ENCODE measurements around the gene COL4A2. TPM values are rescaled to one million over a fixed set of nuclear protein-coding genes. Genes with fewer than 3 reads are reported as not detected.

The COL4A2 gene
- total and polyA plus RNA-seq, 2 donors (not counting 1 experiment from before 2014, with no cell fraction given): 0.17 TPM; not detected in 1

DNA sequence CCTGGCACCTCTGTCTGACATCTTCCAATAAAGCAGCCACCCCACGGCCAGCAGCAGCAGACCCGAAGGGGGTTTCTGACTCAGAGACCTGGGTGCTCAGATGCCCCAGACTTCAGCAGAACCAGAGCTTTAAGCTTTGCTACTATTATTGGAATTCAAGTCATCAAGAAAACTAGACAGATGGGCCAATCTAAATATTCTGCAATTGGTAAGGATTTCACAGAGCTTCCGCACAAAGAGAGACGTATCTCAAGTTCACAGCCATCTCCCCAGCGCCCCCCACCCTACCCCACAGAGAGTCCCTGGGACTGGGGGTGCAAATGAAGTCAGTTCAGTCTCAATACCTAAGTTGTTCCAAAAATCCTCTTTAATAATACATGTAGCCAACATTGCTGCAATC lies 215.6 kb downstream of the COL4A2 start:
- Histone ChIP-seq H3K27ac (ENCODE audit: low read length in 2 of 2) (no peak overlapping the region), H3K36me3 (replicated peaks in 1 of 2; ENCODE audit: control extremely low read depth in 1 of 2, control insufficient read depth in 1 of 2, extremely low read depth in 1 of 2, insufficient read depth in 2 of 2, low read length in 1 of 2) (no peaks in the 10 kb centered on the region), H4K20me1 (ENCODE audit: control insufficient read depth, insufficient read depth, low read length, poor library complexity, severe bottlenecking) (no peaks in the 10 kb centered on the region), H3K9me3 (ENCODE audit: control extremely low read depth in 1 of 3, control insufficient read depth in 2 of 3, insufficient read depth in 1 of 3, low read length in 2 of 3) (peaks cover 0 to 4% (median 0%) of the 10 kb centered on the region in 3 donors), H3K4me3 (ENCODE audit: control extremely low read depth in 1 of 5, extremely low read depth in 1 of 5, insufficient read depth in 1 of 5, low read depth in 2 of 5, low read length in 4 of 5) (no peak overlapping the region), H3K27me3 (replicated peaks in 1 of 4; ENCODE audit: control extremely low read depth in 1 of 4, control insufficient read depth in 3 of 4, insufficient read depth in 4 of 4, low read length in 3 of 4) (peaks cover 0 to 5% (median 0%) of the 10 kb centered on the region in 4 experiments), H2AFZ (ENCODE audit: insufficient read depth, low read depth, low read length, poor library complexity, severe bottlenecking) (no peak overlapping the region), H3K4me2 (replicated peaks; ENCODE audit: low read depth, low read length, poor library complexity, severe bottlenecking) (no peak overlapping the region), H3K4me1 (ENCODE audit: control insufficient read depth in 2 of 2, insufficient read depth in 2 of 2, low read length in 2 of 2) (peaks cover 20 to 21% of the 10 kb centered on the region in 2 donors), H3K9ac (ENCODE audit: low read length) (no peak overlapping the region), H3K79me2 (ENCODE audit: control insufficient read depth, insufficient read depth, low read length) (no peaks in the 10 kb centered on the region)
- ATAC-seq (ENCODE audit: low read depth): no peak
- CTCF ChIA-PET: no interaction called here
- H3K9me3 Mint-ChIP-seq (ENCODE audit: insufficient read depth): no peaks in the 10 kb centered on the region
- WGBS (ENCODE audit: insufficient coverage): 81% methylated on average over 3 of the region's 5 CpGs
- no peak overlapping the region for H3K27ac Mint-ChIP-seq
- TF ChIP-seq, protein P1, sequence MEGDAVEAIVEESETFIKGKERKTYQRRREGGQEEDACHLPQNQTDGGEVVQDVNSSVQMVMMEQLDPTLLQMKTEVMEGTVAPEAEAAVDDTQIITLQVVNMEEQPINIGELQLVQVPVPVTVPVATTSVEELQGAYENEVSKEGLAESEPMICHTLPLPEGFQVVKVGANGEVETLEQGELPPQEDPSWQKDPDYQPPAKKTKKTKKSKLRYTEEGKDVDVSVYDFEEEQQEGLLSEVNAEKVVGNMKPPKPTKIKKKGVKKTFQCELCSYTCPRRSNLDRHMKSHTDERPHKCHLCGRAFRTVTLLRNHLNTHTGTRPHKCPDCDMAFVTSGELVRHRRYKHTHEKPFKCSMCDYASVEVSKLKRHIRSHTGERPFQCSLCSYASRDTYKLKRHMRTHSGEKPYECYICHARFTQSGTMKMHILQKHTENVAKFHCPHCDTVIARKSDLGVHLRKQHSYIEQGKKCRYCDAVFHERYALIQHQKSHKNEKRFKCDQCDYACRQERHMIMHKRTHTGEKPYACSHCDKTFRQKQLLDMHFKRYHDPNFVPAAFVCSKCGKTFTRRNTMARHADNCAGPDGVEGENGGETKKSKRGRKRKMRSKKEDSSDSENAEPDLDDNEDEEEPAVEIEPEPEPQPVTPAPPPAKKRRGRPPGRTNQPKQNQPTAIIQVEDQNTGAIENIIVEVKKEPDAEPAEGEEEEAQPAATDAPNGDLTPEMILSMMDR (IDR thresholded peaks at IDR 0.05): no peak
- TF ChIP-seq EZH2 (IDR thresholded peaks at IDR 0.05; ENCODE audit: borderline replicate concordance, insufficient read depth, low read depth, low read length, poor library complexity, severe bottlenecking): no peak
- H3K27me3 Mint-ChIP-seq: no peaks in the 10 kb centered on the region
- POLR2A ChIA-PET: interaction anchor here (0.6 kb wide), 1 partner anchor 11 kb away, joined by 3 read pairs; no protein-coding TSS in a partner anchor
- intact Hi-C loops (cut with micrococcal nuclease): no loop called here
- H3K4me3 Mint-ChIP-seq: no peak overlapping the region
- peaks cover 27% of the 10 kb centered on the region for H3K4me1 Mint-ChIP-seq
- no peak for DNase-seq

GRCh38 chr13:110523180-110523579 lies 216.1 kb downstream of the COL4A2 start:
- POLR2A ChIA-PET: no interaction called here
- DNase-seq (no peak), ATAC-seq (ENCODE audit: low read depth) (no peak)
- TF ChIP-seq, protein P1 (IDR thresholded peaks at IDR 0.05): no peak
- TF ChIP-seq EZH2 (IDR thresholded peaks at IDR 0.05; ENCODE audit: borderline replicate concordance, insufficient read depth, low read depth, low read length, poor library complexity, severe bottlenecking): no peak
- Histone ChIP-seq H3K4me2 (replicated peaks; ENCODE audit: low read depth, low read length, poor library complexity, severe bottlenecking) (no peak overlapping the region), H3K9ac (ENCODE audit: low read length) (no peak overlapping the region), H3K4me3 (ENCODE audit: control extremely low read depth in 1 of 5, extremely low read depth in 1 of 5, insufficient read depth in 1 of 5, low read depth in 2 of 5, low read length in 4 of 5) (no peak overlapping the region), H3K4me1 (ENCODE audit: control insufficient read depth in 2 of 2, insufficient read depth in 2 of 2, low read length in 2 of 2) (peaks cover 20 to 21% of the 10 kb centered on the region in 2 donors), H3K27ac (ENCODE audit: low read length in 2 of 2) (no peak overlapping the region), H3K27me3 (replicated peaks in 1 of 4; ENCODE audit: control extremely low read depth in 1 of 4, control insufficient read depth in 3 of 4, insufficient read depth in 4 of 4, low read length in 3 of 4) (peaks cover 0 to 5% (median 0%) of the 10 kb centered on the region in 4 experiments), H3K79me2 (ENCODE audit: control insufficient read depth, insufficient read depth, low read length) (no peaks in the 10 kb centered on the region), H3K9me3 (ENCODE audit: control extremely low read depth in 1 of 3, control insufficient read depth in 2 of 3, insufficient read depth in 1 of 3, low read length in 2 of 3) (peaks cover 0 to 4% (median 0%) of the 10 kb centered on the region in 3 donors), H2AFZ (ENCODE audit: insufficient read depth, low read depth, low read length, poor library complexity, severe bottlenecking) (no peak overlapping the region), H3K36me3 (replicated peaks in 1 of 2; ENCODE audit: control extremely low read depth in 1 of 2, control insufficient read depth in 1 of 2, extremely low read depth in 1 of 2, insufficient read depth in 2 of 2, low read length in 1 of 2) (no peaks in the 10 kb centered on the region), H4K20me1 (ENCODE audit: control insufficient read depth, insufficient read depth, low read length, poor library complexity, severe bottlenecking) (no peaks in the 10 kb centered on the region)
- H3K4me3 Mint-ChIP-seq: no peak overlapping the region
- H3K9me3 Mint-ChIP-seq (ENCODE audit: insufficient read depth): no peaks in the 10 kb centered on the region
- 39% methylated on average over 9 of the region's 9 CpGs for WGBS (ENCODE audit: insufficient coverage)
- H3K4me1 Mint-ChIP-seq: peaks cover 27% of the 10 kb centered on the region
- H3K27ac Mint-ChIP-seq: no peak overlapping the region
- CTCF ChIA-PET: no interaction called here
- no peaks in the 10 kb centered on the region for H3K27me3 Mint-ChIP-seq
- intact Hi-C loops (cut with micrococcal nuclease): no loop called here

All from B cell (primary cell).